H9 (cell line): ENCODE data around the gene IPO13. TPM values are rescaled to one million over a fixed set of nuclear protein-coding genes. Genes with fewer than 3 reads are reported as not detected.

Experiments
- DNase-seq: peaks from one replicate; pipeline ENCODE4 v3.0.0-alpha.2; 2017
- H2AFZ ChIP-seq: one replicate; pipeline ENCODE4 v1.6.1; 2013; ENCODE audit warnings: mild to moderate bottlenecking, low read length, control low read depth, moderate library complexity
- H2AK5ac ChIP-seq: 2 replicates; pipeline ENCODE4 v1.6.1; 2013; ENCODE audit warnings: low read length, control low read depth, mixed read lengths; ENCODE audit not compliant: insufficient read length
- H2BK120ac ChIP-seq: one replicate; pipeline ENCODE4 v1.6.1; 2013; ENCODE audit warnings: low read depth, mild to moderate bottlenecking, low read length, control low read depth, inconsistent platforms; ENCODE audit not compliant: poor library complexity, severe bottlenecking
- H2BK12ac ChIP-seq: 2 replicates; pipeline ENCODE4 v1.6.1; 2013; ENCODE audit warnings: low read length, control low read depth, mixed read lengths, low read depth; ENCODE audit not compliant: insufficient read length
- H2BK15ac ChIP-seq: 2 replicates; pipeline ENCODE4 v1.6.1; 2013; ENCODE audit warnings: low read depth, low read length, control low read depth
- H2BK20ac ChIP-seq: one replicate; pipeline ENCODE4 v1.6.1; 2013; ENCODE audit warnings: low read depth, mild to moderate bottlenecking, low read length, control low read depth, inconsistent platforms; ENCODE audit not compliant: poor library complexity, severe bottlenecking
- H2BK5ac ChIP-seq: 2 replicates; pipeline ENCODE4 v1.6.1; 2013; ENCODE audit warnings: low read length, control low read depth, mixed read lengths; ENCODE audit not compliant: insufficient read length
- H3K14ac ChIP-seq: 2 replicates; pipeline ENCODE4 v1.6.1; 2013; ENCODE audit warnings: low read length, control low read depth; ENCODE audit not compliant: insufficient read depth
- H3K18ac ChIP-seq: 2 replicates; pipeline ENCODE4 v1.6.1; 2013; ENCODE audit warnings: low read depth, mild to moderate bottlenecking, mixed read lengths, low read length, control low read depth; ENCODE audit not compliant: insufficient read length
- H3K23ac ChIP-seq: 2 replicates; pipeline ENCODE4 v1.6.1; 2013; ENCODE audit warnings: low read length, control low read depth, mixed read lengths, low read depth; ENCODE audit not compliant: insufficient read length
- H3K23me2 ChIP-seq: 2 replicates; pipeline ENCODE4 v1.6.1; 2013; ENCODE audit warnings: low read depth, mild to moderate bottlenecking, mixed read lengths, low read length, control low read depth; ENCODE audit not compliant: insufficient read length, poor library complexity, severe bottlenecking
- H3K27ac ChIP-seq: 2 replicates; pipeline ENCODE4 v1.5.1; 2013; ENCODE audit warnings: low read length, control low read depth, mixed read lengths, low read depth; ENCODE audit not compliant: insufficient read length
- H3K27me3 ChIP-seq: 2 replicates; pipeline ENCODE4 v1.6.1; 2013; ENCODE audit warnings: low read length, control low read depth, inconsistent platforms; ENCODE audit not compliant: insufficient read depth
- H3K4ac ChIP-seq: 2 replicates; pipeline ENCODE4 v1.6.1; 2013; ENCODE audit warnings: low read depth, mild to moderate bottlenecking, control low read depth, inconsistent platforms, low read length, moderate library complexity
- H3K4me1 ChIP-seq: 2 replicates; pipeline ENCODE4 v1.6.1; 2013; ENCODE audit warnings: low read length, control low read depth, inconsistent platforms; ENCODE audit not compliant: insufficient read depth
- H3K4me2 ChIP-seq: 2 replicates; pipeline ENCODE4 v1.6.1; 2013; ENCODE audit warnings: low read length, control low read depth, mixed read lengths; ENCODE audit not compliant: insufficient read length, insufficient read depth
- H3K56ac ChIP-seq: 2 replicates; pipeline ENCODE4 v1.6.1; 2013; ENCODE audit warnings: low read depth, mild to moderate bottlenecking, mixed read lengths, low read length, control low read depth; ENCODE audit not compliant: insufficient read length
- H3K79me1 ChIP-seq: 2 replicates; pipeline ENCODE4 v1.6.1; 2013; ENCODE audit warnings: low read depth, mild to moderate bottlenecking, moderate library complexity, low read length, control low read depth, inconsistent platforms; ENCODE audit not compliant: insufficient read depth, poor library complexity, severe bottlenecking
- H3K79me2 ChIP-seq: 2 replicates; pipeline ENCODE4 v1.6.1; 2013; ENCODE audit warnings: low read length, control low read depth, inconsistent platforms; ENCODE audit not compliant: insufficient read depth
- H3K9ac ChIP-seq: 2 replicates; pipeline ENCODE4 v1.6.1; 2013; ENCODE audit warnings: low read length, control low read depth, mixed read lengths; ENCODE audit not compliant: insufficient read length; ENCODE audit errors: extremely low read depth
- H3K9me3 ChIP-seq: one replicate; pipeline ENCODE4 v1.6.1; 2013; ENCODE audit warnings: low read depth, low read length, inconsistent platforms; ENCODE audit not compliant: control insufficient read depth
- H3T11ph ChIP-seq: one replicate; pipeline ENCODE4 v1.6.1; 2013; ENCODE audit warnings: mild to moderate bottlenecking, low read length, control low read depth, inconsistent platforms
- H4K20me1 ChIP-seq: one replicate; pipeline ENCODE4 v1.6.1; 2013; ENCODE audit not compliant: control insufficient read depth, insufficient read length, insufficient read depth
- H4K5ac ChIP-seq: 2 replicates; pipeline ENCODE4 v1.6.1; 2013; ENCODE audit warnings: low read depth, mild to moderate bottlenecking, mixed read lengths, low read length, control low read depth; ENCODE audit not compliant: insufficient read length
- H4K8ac ChIP-seq: replicated peaks from 2 replicates; pipeline ENCODE4 v1.6.1; 2013; ENCODE audit warnings: low read length, control low read depth, mixed read lengths, low read depth; ENCODE audit not compliant: insufficient read length
- H4K91ac ChIP-seq: 2 replicates; pipeline ENCODE4 v1.6.1; 2013; ENCODE audit warnings: low read depth, mild to moderate bottlenecking, moderate library complexity, mixed read lengths, low read length, control low read depth; ENCODE audit not compliant: insufficient read length
- H3K27ac Mint-ChIP-seq, 3 experiments: 2 replicates in 2 of 3; 3 replicates in 1 of 3; pipeline ENCODE4 v1.8.0; 2020 to 2021; ENCODE audit warnings: mixed read lengths in 3 of 3, mild to moderate bottlenecking in 1 of 3, moderate library complexity in 1 of 3
- H3K27me3 Mint-ChIP-seq: 2 replicates; pipeline ENCODE4 v1.8.0; 2021; ENCODE audit warnings: low read depth, mild to moderate bottlenecking, moderate library complexity, mixed read lengths
- H3K36me3 Mint-ChIP-seq, 3 experiments: 2 replicates in 2 of 3; 3 replicates in 1 of 3; pipeline ENCODE4 v1.8.0; 2020 to 2021; ENCODE audit warnings: low read depth in 3 of 3, mixed read lengths in 3 of 3; ENCODE audit not compliant: insufficient read depth in 1 of 3
- H3K4me1 Mint-ChIP-seq, 2 experiments: 2 replicates each; pipeline ENCODE4 v1.8.0; 2020; ENCODE audit warnings: mixed read lengths in 2 of 2
- H3K4me3 Mint-ChIP-seq, 2 experiments: 2 replicates in 1 of 2; 3 replicates in 1 of 2; pipeline ENCODE4 v1.8.0; 2020 to 2021; ENCODE audit warnings: mild to moderate bottlenecking in 2 of 2, mixed read lengths in 2 of 2, moderate library complexity in 1 of 2
- H3K9me3 Mint-ChIP-seq, 2 experiments: 2 replicates in 1 of 2; 3 replicates in 1 of 2; pipeline ENCODE4 v1.8.0; 2020; ENCODE audit warnings: mild to moderate bottlenecking in 2 of 2, mixed read lengths in 2 of 2, moderate library complexity in 1 of 2
- CTCF ChIP-seq: fragments of 200-600 bp; sonication (generic); conservative IDR thresholded peaks from 3 replicates; pipeline ENCODE4 v1.8.0; 2021; ENCODE audit warnings: antibody characterized with exemption, mild to moderate bottlenecking
- WGBS: extraction: QIAGEN DNeasy Blood & Tissue Kit; methylation state at CpG from one replicate; pipeline ENCODE4 v1.1.7; 2013; ENCODE audit warnings: missing lambda C conversion rate, low lambda C conversion rate, mixed read lengths; ENCODE audit not compliant: insufficient read length; ENCODE audit errors: extremely low coverage; 5-methylcytosine and 5-hydroxymethylcytosine counted together
- total RNA-seq: library from RNA; stranded (reverse); gene quantifications from 2 replicates; pipeline ENCODE4 v1.2.1, GENCODE V29; 2021

The IPO13 gene
- total RNA-seq, 1 experiment from 2014 or later: 24.5 TPM

GRCh38 chr1:43975249-43975961 is 28.7 kb downstream of the IPO13 start:
- H3K9me3 ChIP-seq: no peaks in the 10 kb centered on the region
- no peak overlapping the region for H2BK20ac ChIP-seq
- H4K5ac ChIP-seq: no peak overlapping the region
- peak overlapping the region; percentile 53 for H3K9ac ChIP-seq
- no peak for DNase-seq
- peak overlapping the region; percentile 82 for H3K4me2 ChIP-seq
- H3K79me1 ChIP-seq: peaks cover 9% of the 10 kb centered on the region
- H3K56ac ChIP-seq: no peak overlapping the region
- H2BK12ac ChIP-seq: no peak overlapping the region
- no peak overlapping the region for H2AK5ac ChIP-seq
- peaks cover 6% of the 10 kb centered on the region; the same call in 1 of the 2 replicates for H3K4me1 ChIP-seq
- H3K27ac ChIP-seq: no peak overlapping the region
- H3K27me3 ChIP-seq: no peaks in the 10 kb centered on the region
- Mint-ChIP-seq H3K4me1 (peaks cover 36 to 42% of the 10 kb centered on the region in 2 experiments), H3K9me3 (no peaks in the 10 kb centered on the region; a peak in 1 of 5 replicates), H3K4me3 (peak overlapping the region; percentile 82 to 95), H3K36me3 (peaks cover 23 to 50% (median 38%) of the 10 kb centered on the region in 3 experiments; a peak in 6 of 7 replicates), H3K27me3 (no peaks in the 10 kb centered on the region), H3K27ac (peak overlapping the region in 2 of 3 experiments; percentile 79; a peak in 4 of 7 replicates)
- H3K18ac ChIP-seq: peak overlapping the region; percentile 12
- no peak overlapping the region for H2AFZ ChIP-seq
- no peak overlapping the region for H4K91ac ChIP-seq
- no peak overlapping the region for H2BK5ac ChIP-seq
- peaks cover 3% of the 10 kb centered on the region; the same call in 1 of the 2 replicates for H3K79me2 ChIP-seq
- no peaks in the 10 kb centered on the region for H4K20me1 ChIP-seq
- no peak overlapping the region for H2BK15ac ChIP-seq
- no peak overlapping the region for H3K4ac ChIP-seq
- H4K8ac ChIP-seq: no peak overlapping the region
- peaks cover 23% of the 10 kb centered on the region for H3K23me2 ChIP-seq
- H2BK120ac ChIP-seq: no peak overlapping the region
- H3K14ac ChIP-seq: peak overlapping the region; percentile 82
- no peak for TF ChIP-seq CTCF
- no peak overlapping the region for H3T11ph ChIP-seq
- WGBS: no CpG with 5 or more reads among the region's 34 CpGs
- no peak overlapping the region for H3K23ac ChIP-seq
